ENCODE data around the gene LCNL1.

The LCNL1 gene

DNA sequence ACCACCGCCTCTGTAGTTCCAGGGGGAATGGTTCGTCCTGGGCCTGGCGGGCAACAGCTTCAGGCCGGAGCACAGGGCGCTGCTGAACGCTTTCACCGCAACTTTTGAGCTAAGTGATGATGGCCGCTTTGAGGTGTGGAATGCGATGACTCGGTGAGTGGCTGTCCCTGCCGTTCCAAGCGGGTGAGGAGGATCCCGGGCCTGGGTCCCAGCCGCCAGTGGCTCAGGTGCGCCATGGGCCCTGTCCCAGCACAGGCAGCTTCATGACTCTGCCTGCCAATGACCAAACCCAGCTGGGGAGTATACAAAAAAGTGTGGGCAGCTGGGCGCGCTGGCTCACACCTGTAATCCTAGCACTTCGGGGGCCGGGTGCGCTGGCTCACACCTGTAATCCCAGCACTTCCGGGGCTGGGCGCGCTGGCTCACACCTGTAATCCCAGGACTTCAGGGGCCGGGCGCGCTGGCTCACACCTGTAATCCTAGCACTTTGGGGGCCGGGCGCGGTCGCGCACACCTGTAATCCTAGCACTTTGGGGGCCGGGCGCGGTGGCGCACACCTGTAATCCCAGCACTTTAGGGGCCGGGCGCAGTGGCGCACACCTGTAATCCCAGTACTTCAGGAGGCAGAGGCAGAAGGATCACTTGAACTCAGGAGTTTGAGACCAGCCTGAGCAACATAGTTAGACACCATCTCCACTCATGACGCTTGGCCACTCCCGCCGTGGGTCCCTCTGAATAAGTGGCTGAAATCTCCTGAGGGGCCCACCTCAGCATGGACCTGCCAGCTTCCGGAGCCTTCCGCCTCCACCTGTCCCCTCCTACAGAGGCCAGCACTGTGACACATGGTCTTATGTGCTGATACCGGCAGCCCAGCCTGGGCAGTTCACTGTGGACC lies 29.7 kb upstream of the LCNL1 start:
- TF ChIP-seq, protein P1, sequence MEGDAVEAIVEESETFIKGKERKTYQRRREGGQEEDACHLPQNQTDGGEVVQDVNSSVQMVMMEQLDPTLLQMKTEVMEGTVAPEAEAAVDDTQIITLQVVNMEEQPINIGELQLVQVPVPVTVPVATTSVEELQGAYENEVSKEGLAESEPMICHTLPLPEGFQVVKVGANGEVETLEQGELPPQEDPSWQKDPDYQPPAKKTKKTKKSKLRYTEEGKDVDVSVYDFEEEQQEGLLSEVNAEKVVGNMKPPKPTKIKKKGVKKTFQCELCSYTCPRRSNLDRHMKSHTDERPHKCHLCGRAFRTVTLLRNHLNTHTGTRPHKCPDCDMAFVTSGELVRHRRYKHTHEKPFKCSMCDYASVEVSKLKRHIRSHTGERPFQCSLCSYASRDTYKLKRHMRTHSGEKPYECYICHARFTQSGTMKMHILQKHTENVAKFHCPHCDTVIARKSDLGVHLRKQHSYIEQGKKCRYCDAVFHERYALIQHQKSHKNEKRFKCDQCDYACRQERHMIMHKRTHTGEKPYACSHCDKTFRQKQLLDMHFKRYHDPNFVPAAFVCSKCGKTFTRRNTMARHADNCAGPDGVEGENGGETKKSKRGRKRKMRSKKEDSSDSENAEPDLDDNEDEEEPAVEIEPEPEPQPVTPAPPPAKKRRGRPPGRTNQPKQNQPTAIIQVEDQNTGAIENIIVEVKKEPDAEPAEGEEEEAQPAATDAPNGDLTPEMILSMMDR (IDR thresholded peaks at IDR 0.05; ENCODE audit: control insufficient read depth, extremely low read depth, insufficient read depth), result no peak
- no peak overlapping the region for H3K4me3 ChIP-seq (ENCODE audit: low read depth, low read length)
- no peak for DNase-seq (ENCODE audit: low read depth)

DNA sequence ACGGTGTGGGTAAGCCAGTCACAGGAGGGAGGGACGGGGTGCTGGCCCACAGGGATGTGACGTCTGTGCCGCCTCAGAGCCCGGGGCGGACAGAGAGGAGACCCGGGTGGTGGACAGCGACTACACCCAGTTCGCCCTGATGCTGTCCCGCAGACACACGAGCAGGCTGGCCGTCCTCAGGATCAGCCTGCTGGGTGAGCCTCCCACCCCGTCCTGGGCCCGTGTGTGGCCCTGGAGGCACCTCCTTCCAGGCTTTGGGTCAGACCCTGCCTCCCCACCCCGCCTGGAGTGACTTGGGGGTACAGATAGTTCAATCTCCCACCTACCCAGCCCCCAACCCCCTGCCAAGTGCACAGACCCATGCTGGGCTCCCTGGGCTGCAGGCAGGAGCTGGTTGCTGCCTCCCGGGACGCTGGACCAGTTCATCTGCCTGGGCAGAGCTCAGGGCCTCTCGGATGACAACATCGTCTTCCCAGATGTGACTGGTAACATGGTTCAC lies 29.0 kb upstream of the LCNL1 start:
- TF ChIP-seq, protein P1 (IDR thresholded peaks at IDR 0.05; ENCODE audit: control insufficient read depth, extremely low read depth, insufficient read depth), result no peak
- no peak for DNase-seq (ENCODE audit: low read depth)
- H3K4me3 ChIP-seq (ENCODE audit: low read depth, low read length), result no peak overlapping the region

DNA sequence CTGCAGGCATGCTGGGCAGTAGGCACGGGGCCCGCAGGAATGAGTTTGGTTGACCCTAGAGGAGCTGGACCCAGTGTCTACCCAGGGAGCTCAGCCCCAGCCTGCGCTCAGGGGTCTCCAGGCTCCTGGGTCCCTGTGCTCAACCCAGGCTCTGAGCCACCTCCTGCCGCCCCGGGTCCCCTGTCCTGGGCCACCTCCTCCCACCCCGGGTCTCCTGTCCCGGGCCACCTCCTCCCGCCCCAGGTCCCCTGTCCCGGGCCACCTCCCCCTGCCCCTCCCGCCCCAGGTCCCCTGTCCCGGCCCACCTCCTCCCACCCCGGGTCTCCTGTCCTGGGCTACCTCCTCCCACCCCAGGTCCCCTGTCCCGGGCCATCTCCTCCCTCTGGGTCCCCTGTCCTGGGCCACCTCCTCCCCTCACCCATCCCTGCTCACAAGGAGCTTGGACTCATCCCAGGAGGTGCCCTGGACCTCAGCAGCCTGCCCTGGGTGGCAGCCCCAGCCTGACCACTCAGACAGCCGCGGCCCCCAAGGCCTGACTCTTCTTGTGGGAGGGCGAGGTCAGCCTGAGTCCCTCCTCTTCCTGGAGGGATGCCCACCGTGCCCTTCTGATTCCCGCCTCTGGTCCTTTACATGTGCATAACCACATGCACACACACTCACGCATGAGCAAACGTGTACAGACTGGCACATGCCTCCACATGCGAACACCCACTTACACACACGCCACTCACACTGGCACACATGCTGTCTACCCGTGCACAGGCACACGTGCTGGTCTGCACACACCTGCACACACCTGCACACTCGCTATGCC lies 28.3 kb upstream of the LCNL1 start:
- DNase-seq (ENCODE audit: low read depth), result no peak
- H3K4me3 ChIP-seq (ENCODE audit: low read depth, low read length), result no peak overlapping the region
- TF ChIP-seq, protein P1 (IDR thresholded peaks at IDR 0.05; ENCODE audit: control insufficient read depth, extremely low read depth, insufficient read depth), result no peak

DNA sequence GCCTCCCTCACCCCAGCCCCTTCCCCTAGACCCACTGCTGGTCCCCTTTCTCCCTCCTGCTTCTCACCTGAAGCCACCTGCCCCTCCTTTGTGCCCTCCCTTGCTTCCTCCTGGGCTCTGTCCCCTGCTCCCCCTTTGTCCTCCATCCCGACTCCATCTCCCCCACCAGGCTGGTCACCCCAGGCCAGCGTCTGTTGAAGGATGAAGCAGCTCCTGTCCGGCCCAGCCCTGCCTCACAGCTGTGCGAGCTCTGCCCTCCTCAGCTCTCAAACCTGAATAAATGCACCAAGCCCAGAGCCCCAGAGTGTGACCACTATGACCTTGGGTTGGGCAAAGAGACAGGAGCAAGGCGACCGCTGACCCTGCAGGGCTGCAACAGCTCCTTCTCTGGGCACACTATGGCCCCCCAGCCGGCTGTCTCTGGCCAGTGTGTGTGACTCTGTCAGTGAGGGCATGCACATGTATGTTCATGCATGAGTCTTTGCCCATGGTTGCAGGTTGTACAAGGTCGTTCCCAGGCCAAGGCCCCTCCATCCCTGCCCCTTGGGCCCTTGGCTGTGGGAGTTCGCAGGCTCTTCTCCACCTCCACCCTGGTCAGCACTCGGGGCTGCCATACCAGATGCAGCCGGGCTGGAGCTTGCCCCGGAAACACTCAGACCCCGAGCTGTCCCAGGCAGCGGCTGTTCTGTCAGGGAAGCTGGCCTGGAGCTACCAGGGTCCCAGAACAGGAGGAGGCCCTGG lies 27.4 kb upstream of the LCNL1 start:
- H3K4me3 ChIP-seq (ENCODE audit: low read depth, low read length), result no peak overlapping the region
- TF ChIP-seq, protein P1 (IDR thresholded peaks at IDR 0.05; ENCODE audit: control insufficient read depth, extremely low read depth, insufficient read depth), result no peak
- no peak for DNase-seq (ENCODE audit: low read depth)

DNA sequence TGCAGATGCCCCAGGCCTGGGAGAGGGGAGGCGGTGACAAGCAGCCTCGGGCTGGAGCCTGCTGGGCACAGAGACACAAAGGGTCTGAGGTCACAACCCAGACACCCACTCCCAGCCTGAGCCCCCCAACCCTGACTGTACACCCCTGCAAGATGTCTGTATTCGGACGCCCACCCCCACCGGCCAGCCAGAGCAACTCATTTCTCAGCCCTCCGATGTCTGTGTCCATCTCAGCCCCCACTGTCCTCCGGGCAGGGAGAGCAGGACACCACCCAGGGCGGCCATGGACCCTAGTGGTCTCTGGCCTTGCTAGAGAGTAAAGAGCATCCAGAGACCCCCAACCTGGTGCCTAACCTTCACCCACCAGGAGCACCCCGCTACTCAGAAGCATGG lies 26.9 kb upstream of the LCNL1 start:
- DNase-seq (ENCODE audit: low read depth), result no peak
- TF ChIP-seq, protein P1 (IDR thresholded peaks at IDR 0.05; ENCODE audit: control insufficient read depth, extremely low read depth, insufficient read depth), result no peak
- H3K4me3 ChIP-seq (ENCODE audit: low read depth, low read length), result no peak overlapping the region

DNA sequence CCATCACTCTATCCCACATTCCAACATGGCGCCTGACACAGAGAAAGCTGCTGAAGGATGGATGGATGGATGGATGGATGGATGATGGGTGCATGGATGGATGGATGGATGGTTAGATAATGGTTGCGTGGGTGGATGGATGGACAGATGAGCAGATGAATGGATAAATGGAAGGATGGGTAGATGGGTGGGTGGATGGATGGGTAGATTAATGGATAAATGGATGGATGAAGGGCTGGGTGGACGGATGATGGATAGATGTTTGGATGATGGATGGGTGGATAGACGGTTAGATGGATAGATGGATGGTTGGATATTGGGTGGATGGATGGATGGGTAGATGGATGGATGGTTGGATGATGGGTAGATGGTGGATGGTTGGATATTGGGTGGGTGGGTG lies 26.2 kb upstream of the LCNL1 start:
- no peak overlapping the region for H3K4me3 ChIP-seq (ENCODE audit: low read depth, low read length)
- TF ChIP-seq, protein P1 (IDR thresholded peaks at IDR 0.05; ENCODE audit: control insufficient read depth, extremely low read depth, insufficient read depth), result no peak
- no peak for DNase-seq (ENCODE audit: low read depth)

All from LNCaP clone FGC (cell line).